Naive thymus-derived CD4-positive, alpha-beta T cell (primary cell): ENCODE results near the gene DNASE1. TPM values are rescaled to one million over a fixed set of nuclear protein-coding genes. Genes with fewer than 3 reads are reported as not detected.
"Not testable (repeated sequence)": the region's sequence is repeated elsewhere in the genome, so short reads cannot be mapped to it uniquely, and the experiment has no call there.

ENCODE experiments used
- ATAC-seq: fragments of 150-1000 bp; cut with Tn5 transposase; 2 replicates; pipeline ENCODE4 v1.10.0; 2021; ENCODE audit warnings: mild to moderate bottlenecking, moderate library complexity
- CTCF ChIA-PET: fragments of 350-600 bp; sonication (Branson Sonifier 250); formaldehyde crosslinking; loops from one replicate; lab custom pipeline; 2021; ENCODE audit warnings: antibody characterized with exemption; lab: Charles Lee
- POLR2A ChIA-PET: fragments of 350-600 bp; sonication (Branson Sonifier 250); formaldehyde crosslinking; loops from one replicate; lab custom pipeline; 2021; ENCODE audit warnings: antibody characterized with exemption, inconsistent platforms; lab: Charles Lee
- DNase-seq, 9 donors: peaks; one replicate each; pipeline versions ENCODE4 v3.0.0 to v3.0.0-alpha.2; 2020 to 2022; ENCODE audit warnings: mixed read lengths in 1 of 9
- H3K27ac ChIP-seq: one replicate; pipeline ENCODE4 v1.7.0; 2013; ENCODE audit warnings: mild to moderate bottlenecking, low read depth, low read length, moderate library complexity
- H3K27me3 ChIP-seq, 2 donors: one replicate each; pipeline ENCODE4 v1.7.0; 2013; ENCODE audit warnings: low read length in 2 of 2, mild to moderate bottlenecking in 2 of 2, moderate library complexity in 2 of 2; ENCODE audit not compliant: control insufficient read depth in 2 of 2, insufficient read depth in 2 of 2
- H3K36me3 ChIP-seq, 3 experiments: 1 replicate in 2 of 3; 2 replicates in 1 of 3; pipeline ENCODE4 v1.7.0; 2013; ENCODE audit warnings: low read length in 3 of 3, mild to moderate bottlenecking in 3 of 3, moderate library complexity in 1 of 3; ENCODE audit not compliant: insufficient read depth in 3 of 3, control insufficient read depth in 2 of 3
- H3K4me1 ChIP-seq, 2 donors: one replicate each; pipeline ENCODE4 v1.7.0; 2013; ENCODE audit warnings: low read length in 2 of 2, mild to moderate bottlenecking in 2 of 2, moderate library complexity in 1 of 2; ENCODE audit not compliant: control insufficient read depth in 2 of 2, insufficient read depth in 2 of 2
- H3K4me3 ChIP-seq: 2 replicates; pipeline ENCODE4 v1.7.0; 2013; ENCODE audit warnings: mild to moderate bottlenecking, low read length
- H3K9me3 ChIP-seq, 3 experiments: 1 replicate in 2 of 3; 2 replicates in 1 of 3; pipeline ENCODE4 v1.7.0; 2013; ENCODE audit warnings: low read length in 3 of 3; ENCODE audit not compliant: control insufficient read depth in 2 of 3
- H3K27ac Mint-ChIP-seq, 9 donors: one replicate each; pipeline ENCODE4 v1.8.0; 2020 to 2022; ENCODE audit warnings: mixed read lengths in 9 of 9, mild to moderate bottlenecking in 8 of 9, moderate library complexity in 5 of 9, inconsistent platforms in 2 of 9
- H3K27me3 Mint-ChIP-seq, 5 donors: one replicate each; pipeline ENCODE4 v1.8.0; 2021 to 2022; ENCODE audit warnings: mixed read lengths in 5 of 5, mild to moderate bottlenecking in 1 of 5
- H3K36me3 Mint-ChIP-seq, 5 donors: one replicate each; pipeline ENCODE4 v1.8.0; 2020 to 2022; ENCODE audit warnings: mixed read lengths in 5 of 5, mild to moderate bottlenecking in 3 of 5, inconsistent platforms in 1 of 5
- H3K4me1 Mint-ChIP-seq, 7 donors: one replicate each; pipeline ENCODE4 v1.8.0; 2020 to 2022; ENCODE audit warnings: mixed read lengths in 7 of 7, mild to moderate bottlenecking in 3 of 7, inconsistent platforms in 1 of 7
- H3K4me3 Mint-ChIP-seq, 10 donors: one replicate each; pipeline ENCODE4 v1.8.0; 2020 to 2022; ENCODE audit warnings: mild to moderate bottlenecking in 10 of 10, mixed read lengths in 10 of 10, moderate library complexity in 6 of 10, inconsistent platforms in 2 of 10
- H3K9me3 Mint-ChIP-seq, 11 donors: one replicate each; pipeline ENCODE4 v1.8.0; 2020 to 2022; ENCODE audit warnings: mixed read lengths in 11 of 11, mild to moderate bottlenecking in 4 of 11, inconsistent platforms in 1 of 11, moderate library complexity in 1 of 11
- intact Hi-C, 2 donors: fragments of 100-400 bp; cut with micrococcal nuclease; formaldehyde crosslinking; loops; one replicate each; pipeline ENCODE4 v1.15.1; 2023
- polyA plus RNA-seq, 2 donors: library from polyadenylated mRNA; unstranded; fragments of 300-500 nt; fragmentation: Illumina TruSeq; gene quantifications; one replicate each; pipeline ENCODE4 v1.2.3, GENCODE V29; 2021
- total RNA-seq, 6 experiments: library from RNA in 5 of 6; stranded (reverse) in 5 of 6; gene quantifications; 1 replicate in 5 of 6; 2 replicates in 1 of 6; pipeline ENCODE4 v1.2.3 and lab custom pipeline; 2021 to 2026

Gene DNASE1, protein sequence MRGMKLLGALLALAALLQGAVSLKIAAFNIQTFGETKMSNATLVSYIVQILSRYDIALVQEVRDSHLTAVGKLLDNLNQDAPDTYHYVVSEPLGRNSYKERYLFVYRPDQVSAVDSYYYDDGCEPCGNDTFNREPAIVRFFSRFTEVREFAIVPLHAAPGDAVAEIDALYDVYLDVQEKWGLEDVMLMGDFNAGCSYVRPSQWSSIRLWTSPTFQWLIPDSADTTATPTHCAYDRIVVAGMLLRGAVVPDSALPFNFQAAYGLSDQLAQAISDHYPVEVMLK
- total RNA-seq, result 10 to 100 TPM; 26.0 to 59.6 (median 37.2) TPM
- 10 to 100 TPM in 1 of 2 donors, 1 to 10 TPM in 1; 5.6 to 16.8 TPM for polyA plus RNA-seq
- 70.5 reads per million, percentile 78 among the genes with 10 or more reads in this experiment for total RNA-seq (lab: John Stamatoyannopoulos, UW)

DNA sequence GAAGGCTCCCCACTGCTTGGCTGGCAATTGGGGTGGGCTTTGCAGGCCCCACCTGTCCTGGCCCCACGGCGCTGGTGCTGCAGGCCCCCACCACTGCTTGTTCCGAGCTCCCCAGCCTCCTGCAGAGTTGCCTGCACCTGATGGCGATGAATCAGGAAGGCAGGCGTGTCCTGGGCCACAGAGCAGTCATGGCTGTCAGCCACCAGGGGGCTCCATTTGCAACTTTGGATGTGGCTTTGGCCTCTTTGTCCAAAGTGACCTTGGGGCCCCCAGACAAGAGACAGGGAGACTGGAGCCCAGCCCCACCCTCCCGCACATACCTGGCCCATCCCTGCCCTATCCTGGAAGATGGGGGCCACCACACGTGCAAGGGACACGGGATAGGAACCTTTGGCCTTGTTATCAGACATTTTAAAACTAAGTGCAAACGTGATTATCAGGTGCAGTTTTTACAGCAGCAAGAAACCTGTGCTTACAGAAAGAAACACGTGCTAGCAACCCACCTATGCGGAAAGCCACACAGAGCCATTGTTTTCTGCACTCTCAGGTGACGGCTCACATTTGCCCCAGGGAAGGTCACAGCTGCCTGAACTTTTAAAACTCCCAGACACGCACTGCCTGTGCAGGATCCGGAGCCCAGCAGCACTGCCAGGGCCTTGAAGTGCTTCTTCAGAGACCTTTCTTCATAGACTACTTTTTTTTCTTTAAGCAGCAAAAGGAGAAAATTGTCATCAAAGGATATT, at the start of gene DNASE1:
Gene DNASE1 (plus strand): TSS at position 443 of the 743 bp plus-strand sequence. CDS start 683 bp downstream, outside the sequence.
- Histone ChIP-seq H3K9me3 (no peaks in the 10 kb centered on the region), H3K27me3 (no peaks in the 10 kb centered on the region), H3K27ac (no peak within 1 kb of the TSS), H3K36me3 (peaks cover 0 to 68% (median 10%) of the 10 kb centered on the region in 3 experiments), H3K4me3 (no peak within 1 kb of the TSS), H3K4me1 (no peaks in the 10 kb centered on the region)
- peaks cover 0 to 11% (median 4%) of the 10 kb centered on the region in 7 donors for H3K4me1 Mint-ChIP-seq
- intact Hi-C loops, result no loop called here
- ChIA-PET POLR2A (no interaction called here), CTCF (no interaction called here)
- no peaks in the 10 kb centered on the region for H3K9me3 Mint-ChIP-seq
- H3K27ac Mint-ChIP-seq, result peak within 1 kb of the TSS in 5 of 9 donors; percentile 55 to 88 (median 76)
- no peaks in the 10 kb centered on the region for H3K27me3 Mint-ChIP-seq
- no peak within 1 kb of the TSS for H3K4me3 Mint-ChIP-seq
- peak in 8 of 9 donors; percentile 32 to 57 (median 46) for DNase-seq
- H3K36me3 Mint-ChIP-seq, result peaks cover 0 to 18% (median 4%) of the 10 kb centered on the region in 5 donors
- peak; percentile 72 for ATAC-seq

DNA sequence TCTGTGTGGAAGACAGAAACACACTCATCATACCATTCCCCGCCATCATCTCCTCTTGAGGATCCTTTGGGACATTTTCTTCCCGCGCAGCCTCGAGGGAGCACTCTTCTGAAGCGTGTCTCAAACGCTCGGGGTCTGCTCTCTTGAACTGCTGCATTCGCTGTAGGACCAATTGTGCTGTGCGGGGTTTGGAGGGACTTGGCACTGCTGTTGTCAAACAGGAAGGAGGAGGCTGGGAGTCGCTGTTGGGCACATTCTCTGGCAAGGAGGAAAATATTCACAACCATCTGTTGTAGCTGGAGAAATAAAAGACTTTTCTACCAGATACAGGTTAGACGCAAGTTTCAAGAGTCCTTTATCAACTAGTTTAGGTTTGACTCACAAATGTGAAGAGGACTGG, 48.0 kb upstream of the DNASE1 start:
- peaks cover 10 to 29% (median 18%) of the 10 kb centered on the region in 7 donors for H3K4me1 Mint-ChIP-seq
- intact Hi-C loops, result no loop called here

DNA sequence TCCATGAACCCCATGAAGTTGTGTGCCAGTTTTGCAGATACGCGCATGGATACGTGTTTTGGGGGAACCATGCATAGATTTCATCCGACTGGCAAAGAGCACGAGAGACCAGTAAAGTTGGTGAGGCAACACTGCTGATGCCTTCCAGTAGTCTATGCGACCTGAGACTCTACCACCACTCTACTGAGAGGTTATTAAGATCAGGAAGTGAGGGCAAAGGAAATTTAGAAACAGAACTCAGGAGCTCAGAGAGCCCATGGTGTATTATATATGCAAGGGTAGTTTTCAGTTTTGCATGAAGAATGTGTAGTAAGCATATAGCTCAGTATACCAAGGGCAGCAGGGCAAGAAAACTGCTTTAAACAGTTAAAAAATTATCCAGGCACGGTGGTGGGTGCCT, 47.3 kb upstream of the DNASE1 start:
- DNase-seq, result no peak
- ChIA-PET POLR2A (interaction anchor here (0.6 kb wide), 1 partner anchor 34 kb away, joined by 3 read pairs; no protein-coding TSS in a partner anchor), CTCF (no interaction called here)
- H3K4me3 Mint-ChIP-seq, result no peak overlapping the region
- no peaks in the 10 kb centered on the region for H3K27me3 Mint-ChIP-seq
- Histone ChIP-seq H3K27me3 (no peaks in the 10 kb centered on the region), H3K36me3 (peaks cover 0 to 15% (median 0%) of the 10 kb centered on the region in 3 experiments), H3K9me3 (no peaks in the 10 kb centered on the region), H3K27ac (no peak overlapping the region), H3K4me1 (peaks cover 8 to 10% of the 10 kb centered on the region in 2 donors), H3K4me3 (no peak overlapping the region)
- peaks cover 6 to 20% (median 6%) of the 10 kb centered on the region in 5 donors for H3K36me3 Mint-ChIP-seq
- H3K9me3 Mint-ChIP-seq, result no peaks in the 10 kb centered on the region
- peak overlapping the region in 2 of 9 donors; percentile 1 to 38 for H3K27ac Mint-ChIP-seq
- H3K4me1 Mint-ChIP-seq, result peaks cover 15 to 35% (median 25%) of the 10 kb centered on the region in 7 donors
- intact Hi-C loops, result no loop called here
- no peak for ATAC-seq

More for the DNA sequence above, 48.0 kb upstream of the DNASE1 start:
- CTCF ChIA-PET, result no interaction called here
- DNase-seq (no peak), ATAC-seq (no peak)
- H3K36me3 Mint-ChIP-seq, result peaks cover 6 to 27% (median 11%) of the 10 kb centered on the region in 5 donors
- POLR2A ChIA-PET, result interaction anchor here (0.6 kb wide), 2 partner anchors 33 to 441 kb away, joined by 3 read pairs; no protein-coding TSS in a partner anchor
- H3K27ac Mint-ChIP-seq, result peak overlapping the region in 1 of 9 donors; percentile 46
- Histone ChIP-seq H3K9me3 (no peaks in the 10 kb centered on the region), H3K27me3 (no peaks in the 10 kb centered on the region), H3K36me3 (peaks cover 0 to 20% (median 0%) of the 10 kb centered on the region in 3 experiments), H3K4me1 (peaks cover 6 to 10% of the 10 kb centered on the region in 2 donors), H3K27ac (no peak overlapping the region), H3K4me3 (no peak overlapping the region)
- H3K27me3 Mint-ChIP-seq, result no peaks in the 10 kb centered on the region
- H3K9me3 Mint-ChIP-seq, result no peaks in the 10 kb centered on the region
- no peak overlapping the region for H3K4me3 Mint-ChIP-seq

DNA sequence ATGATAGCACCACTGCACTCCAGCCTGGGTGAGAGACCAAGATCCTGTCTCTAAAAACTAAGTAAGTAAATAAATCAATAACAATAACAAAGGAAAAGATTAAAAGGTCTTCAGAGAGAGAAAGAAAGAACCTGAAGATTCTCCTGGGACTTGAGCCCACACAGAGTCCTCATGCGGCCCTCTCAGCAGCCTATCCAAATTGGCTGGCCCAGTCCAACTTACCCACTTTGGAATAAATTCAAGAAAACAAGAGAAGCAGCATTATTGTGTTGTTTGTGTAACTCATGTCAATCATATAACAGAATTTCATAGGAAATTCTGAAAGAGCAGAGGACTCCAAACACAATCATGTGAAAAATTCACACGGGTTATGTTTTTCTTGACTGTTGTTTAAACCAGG, 46.9 kb upstream of the DNASE1 start:
- ChIA-PET CTCF (interaction anchor here (0.6 kb wide), 1 partner anchor 768 kb away, joined by 4 read pairs; no protein-coding TSS in a partner anchor), POLR2A (no interaction called here)
- Histone ChIP-seq H3K4me1 (peaks cover 11 to 12% of the 10 kb centered on the region in 2 donors), H3K4me3 (no peak overlapping the region), H3K36me3 (peaks cover 0 to 12% (median 0%) of the 10 kb centered on the region in 3 experiments), H3K27me3 (no peaks in the 10 kb centered on the region), H3K27ac (no peak overlapping the region), H3K9me3 (no peaks in the 10 kb centered on the region)
- Mint-ChIP-seq H3K4me3 (no peak overlapping the region), H3K9me3 (no peaks in the 10 kb centered on the region), H3K27me3 (no peaks in the 10 kb centered on the region), H3K36me3 (peaks cover 6 to 17% (median 7%) of the 10 kb centered on the region in 5 donors), H3K4me1 (peaks cover 19 to 39% (median 29%) of the 10 kb centered on the region in 7 donors), H3K27ac (no peak overlapping the region)
- DNase-seq (no peak), ATAC-seq (no peak)
- intact Hi-C loops, result no loop called here

DNA sequence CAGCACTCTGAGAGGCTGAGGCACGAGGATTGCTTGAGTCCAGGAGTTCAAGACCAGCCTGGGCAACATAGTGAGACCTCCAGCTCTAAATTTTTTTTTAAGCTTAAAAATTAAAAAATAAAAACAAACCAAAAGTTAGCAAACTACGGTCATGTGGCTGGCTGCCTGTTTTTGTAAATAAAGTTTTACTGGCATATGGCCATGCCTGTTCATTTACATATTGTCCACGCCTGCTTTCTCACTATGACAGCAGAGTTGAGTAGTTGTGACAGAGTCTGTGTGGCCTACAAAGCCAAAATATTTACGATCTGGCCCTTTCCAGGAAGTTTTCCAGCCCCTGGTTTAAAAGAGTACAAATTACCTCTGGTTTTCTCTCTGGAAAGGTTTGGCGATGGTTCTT, 46.4 kb upstream of the DNASE1 start:
- ChIA-PET POLR2A (interaction anchor here (1.1 kb wide), 1 partner anchor 21 kb away, joined by 3 read pairs; no protein-coding TSS in a partner anchor), CTCF (interaction anchor here (0.6 kb wide), 1 partner anchor 769 kb away, joined by 4 read pairs; no protein-coding TSS in a partner anchor)
- intact Hi-C loops, result no loop called here
- DNase-seq, result no peak
- Mint-ChIP-seq H3K4me3 (no peak overlapping the region), H3K9me3 (peaks cover 0 to 1% (median 0%) of the 10 kb centered on the region in 11 donors), H3K27ac (no peak overlapping the region), H3K4me1 (peaks cover 23 to 43% (median 33%) of the 10 kb centered on the region in 7 donors), H3K27me3 (no peaks in the 10 kb centered on the region), H3K36me3 (peaks cover 6 to 20% (median 9%) of the 10 kb centered on the region in 5 donors)
- no peak overlapping the region for H3K4me3 ChIP-seq
- H3K27me3 ChIP-seq, result no peaks in the 10 kb centered on the region
- no peaks in the 10 kb centered on the region for H3K9me3 ChIP-seq
- H3K4me1 ChIP-seq, result peaks cover 15 to 17% of the 10 kb centered on the region in 2 donors
- ATAC-seq, result no peak
- peaks cover 0 to 12% (median 0%) of the 10 kb centered on the region in 3 experiments for H3K36me3 ChIP-seq
- H3K27ac ChIP-seq, result no peak overlapping the region

DNA sequence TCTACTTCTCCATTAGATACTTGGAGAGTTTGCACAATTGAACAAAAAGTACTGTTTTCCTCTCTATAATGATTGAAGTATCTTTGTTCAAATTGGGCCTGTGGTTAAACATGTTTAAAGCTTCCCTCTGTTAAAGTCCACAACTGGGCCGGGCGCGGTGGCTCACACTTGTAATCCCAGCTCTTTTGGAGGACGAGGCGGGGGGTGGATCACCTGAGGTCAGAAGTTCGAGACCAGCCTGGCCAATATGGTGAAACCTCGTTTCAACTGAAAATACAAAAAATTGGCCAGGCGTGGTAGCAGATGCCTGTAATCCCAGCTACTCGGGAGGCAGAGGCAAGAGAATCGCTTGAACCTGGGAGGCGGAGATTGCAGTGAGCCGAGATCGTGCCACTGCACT, 45.5 kb upstream of the DNASE1 start:
- H3K36me3 Mint-ChIP-seq, result peaks cover 0 to 20% (median 8%) of the 10 kb centered on the region in 5 donors
- DNase-seq, H3K9me3 Mint-ChIP-seq, H3K27ac ChIP-seq, H3K27ac Mint-ChIP-seq, ATAC-seq, H3K27me3 ChIP-seq, H3K36me3 ChIP-seq, intact Hi-C loops, H3K27me3 Mint-ChIP-seq, H3K4me3 ChIP-seq, H3K4me3 Mint-ChIP-seq, CTCF ChIA-PET, H3K9me3 ChIP-seq: not testable (repeated sequence)
- peaks cover 18 to 21% of the 10 kb centered on the region in 2 donors for H3K4me1 ChIP-seq
- peaks cover 28 to 49% (median 41%) of the 10 kb centered on the region in 7 donors for H3K4me1 Mint-ChIP-seq
- POLR2A ChIA-PET, result interaction anchor here (1.1 kb wide), 1 partner anchor 22 kb away, joined by 3 read pairs; no protein-coding TSS in a partner anchor
